ENCODE measurements around the gene GPR75.

GPR75 gene

DNA sequence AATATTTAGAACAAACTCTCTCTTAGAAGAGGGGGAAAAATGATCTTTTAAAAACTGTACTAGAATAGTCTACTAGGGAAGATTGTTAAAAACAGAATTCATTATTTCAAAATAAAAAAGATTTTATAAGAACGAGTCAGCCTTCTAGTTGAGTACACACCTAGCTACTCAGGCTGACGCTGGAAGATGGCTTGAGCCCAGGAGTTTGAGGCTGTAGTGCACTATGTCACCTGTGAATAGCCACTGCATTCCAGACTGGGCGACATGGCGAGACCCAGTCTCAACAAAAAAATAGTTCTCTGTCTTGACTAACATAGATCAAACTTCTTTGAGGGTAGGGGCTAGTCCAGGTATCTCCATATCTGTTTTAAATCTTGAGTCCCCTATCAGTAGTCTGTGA lies 39.1 kb downstream of the GPR75 start:
- no peak for TF ChIP-seq EGR1 (IDR thresholded peaks at IDR 0.05)
- TF ChIP-seq ZBTB7A (IDR thresholded peaks at IDR 0.05; ENCODE audit: low read depth), result no peak
- no peak for TF ChIP-seq NFIC (IDR thresholded peaks at IDR 0.05)
- TF ChIP-seq YY1 (IDR thresholded peaks at IDR 0.05; ENCODE audit: low read depth), result no peak
- no peak for TF ChIP-seq TCF12 (IDR thresholded peaks at IDR 0.05; ENCODE audit: low read depth)
- no peak for TF ChIP-seq RAD21 (IDR thresholded peaks at IDR 0.05; ENCODE audit: low read depth)
- TF ChIP-seq FOXM1 (IDR thresholded peaks at IDR 0.05; ENCODE audit: borderline replicate concordance, low read depth), result no peak
- TF ChIP-seq, protein P1, sequence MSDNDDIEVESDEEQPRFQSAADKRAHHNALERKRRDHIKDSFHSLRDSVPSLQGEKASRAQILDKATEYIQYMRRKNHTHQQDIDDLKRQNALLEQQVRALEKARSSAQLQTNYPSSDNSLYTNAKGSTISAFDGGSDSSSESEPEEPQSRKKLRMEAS (IDR thresholded peaks at IDR 0.05), result no peak
- TF ChIP-seq TAF1 (IDR thresholded peaks at IDR 0.05; ENCODE audit: low read depth), result no peak
- TF ChIP-seq EP300 (IDR thresholded peaks at IDR 0.05; ENCODE audit: borderline replicate concordance), result no peak
- no peak for TF ChIP-seq REST (IDR thresholded peaks at IDR 0.05; ENCODE audit: low read depth)
- no peak for TF ChIP-seq CEBPB (IDR thresholded peaks at IDR 0.05)
- TF ChIP-seq, protein P2, sequence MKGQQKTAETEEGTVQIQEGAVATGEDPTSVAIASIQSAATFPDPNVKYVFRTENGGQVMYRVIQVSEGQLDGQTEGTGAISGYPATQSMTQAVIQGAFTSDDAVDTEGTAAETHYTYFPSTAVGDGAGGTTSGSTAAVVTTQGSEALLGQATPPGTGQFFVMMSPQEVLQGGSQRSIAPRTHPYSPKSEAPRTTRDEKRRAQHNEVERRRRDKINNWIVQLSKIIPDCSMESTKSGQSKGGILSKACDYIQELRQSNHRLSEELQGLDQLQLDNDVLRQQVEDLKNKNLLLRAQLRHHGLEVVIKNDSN (IDR thresholded peaks at IDR 0.05), result no peak
- TF ChIP-seq CREB1 (IDR thresholded peaks at IDR 0.05; ENCODE audit: low read depth), result no peak
- TF ChIP-seq TEAD4 (IDR thresholded peaks at IDR 0.05), result no peak

DNA sequence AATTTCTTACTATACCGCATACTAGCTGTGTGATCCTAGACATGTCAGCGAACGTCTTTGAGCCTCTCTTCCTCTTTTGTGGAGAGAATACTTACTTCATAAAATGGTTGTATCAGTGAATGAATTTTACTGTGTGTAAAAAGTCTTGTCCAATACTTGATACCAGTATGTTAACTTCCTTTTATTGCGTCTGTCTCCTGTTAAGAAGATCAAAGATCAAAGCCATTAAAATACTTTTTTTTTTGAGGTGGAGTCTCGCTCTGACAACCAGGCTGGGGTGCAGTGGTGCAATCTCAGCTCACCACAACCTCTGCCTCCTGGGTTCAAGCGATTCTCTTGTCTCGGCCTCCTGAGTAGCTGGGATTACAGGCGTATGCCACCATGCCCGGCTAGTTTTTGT lies 39.7 kb downstream of the GPR75 start:
- TF ChIP-seq YY1 (IDR thresholded peaks at IDR 0.05; ENCODE audit: low read depth), result no peak
- TF ChIP-seq FOXM1 (IDR thresholded peaks at IDR 0.05; ENCODE audit: borderline replicate concordance, low read depth), result no peak
- TF ChIP-seq NFIC (IDR thresholded peaks at IDR 0.05), result no peak
- no peak for TF ChIP-seq ZBTB7A (IDR thresholded peaks at IDR 0.05; ENCODE audit: low read depth)
- TF ChIP-seq EP300 (IDR thresholded peaks at IDR 0.05; ENCODE audit: borderline replicate concordance), result no peak

DNA sequence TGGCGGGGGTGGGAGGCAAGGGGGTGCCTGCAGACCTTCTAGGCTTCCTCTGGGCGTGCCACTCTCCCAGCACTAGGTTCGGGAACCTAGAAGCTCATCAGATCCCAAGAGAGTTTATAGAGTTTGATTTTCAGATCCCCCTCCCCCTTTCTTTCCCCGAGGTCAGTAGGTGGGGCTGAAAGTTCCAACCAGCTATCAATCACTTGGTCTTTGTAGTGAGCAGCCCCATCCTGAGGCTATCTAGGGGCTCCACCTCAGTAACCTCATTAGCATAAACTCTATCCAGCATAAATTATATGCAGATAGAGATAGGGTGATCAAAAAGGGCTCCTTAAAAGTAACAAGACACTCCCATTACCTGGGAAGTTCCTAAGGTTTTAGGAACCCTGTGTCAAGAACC lies 40.1 kb downstream of the GPR75 start:
- no peak for TF ChIP-seq CEBPB (IDR thresholded peaks at IDR 0.05)
- no peak for TF ChIP-seq TEAD4 (IDR thresholded peaks at IDR 0.05)
- no peak for TF ChIP-seq TAF1 (IDR thresholded peaks at IDR 0.05; ENCODE audit: low read depth)
- TF ChIP-seq FOXM1 (IDR thresholded peaks at IDR 0.05; ENCODE audit: borderline replicate concordance, low read depth), result no peak
- TF ChIP-seq CREB1 (IDR thresholded peaks at IDR 0.05; ENCODE audit: low read depth), result no peak
- TF ChIP-seq, protein P1 (IDR thresholded peaks at IDR 0.05), result no peak
- TF ChIP-seq TCF12 (IDR thresholded peaks at IDR 0.05; ENCODE audit: low read depth), result no peak

- TF ChIP-seq TAF1 (IDR thresholded peaks at IDR 0.05; ENCODE audit: low read depth) (no peak), TCF12 (IDR thresholded peaks at IDR 0.05; ENCODE audit: low read depth) (no peak), EGR1 (IDR thresholded peaks at IDR 0.05) (no peak), EP300 (IDR thresholded peaks at IDR 0.05; ENCODE audit: borderline replicate concordance) (no peak), NFIC (IDR thresholded peaks at IDR 0.05) (no peak)
- TF ChIP-seq, protein P1 (IDR thresholded peaks at IDR 0.05), result no peak
- TF ChIP-seq, protein P2 (IDR thresholded peaks at IDR 0.05), result no peak
Observed at GRCh38 chr2:53818854-53819435, 40.8 kb downstream of the GPR75 start.

- TF ChIP-seq YY1 (IDR thresholded peaks at IDR 0.05; ENCODE audit: low read depth), result no peak
- no peak for TF ChIP-seq NFIC (IDR thresholded peaks at IDR 0.05)
- no peak for TF ChIP-seq CEBPB (IDR thresholded peaks at IDR 0.05)
- TF ChIP-seq, protein P2 (IDR thresholded peaks at IDR 0.05), result no peak
- no peak for TF ChIP-seq TEAD4 (IDR thresholded peaks at IDR 0.05)
- TF ChIP-seq TCF12 (IDR thresholded peaks at IDR 0.05; ENCODE audit: low read depth), result no peak
- TF ChIP-seq FOXM1 (IDR thresholded peaks at IDR 0.05; ENCODE audit: borderline replicate concordance, low read depth), result no peak
- no peak for TF ChIP-seq REST (IDR thresholded peaks at IDR 0.05; ENCODE audit: low read depth)
- TF ChIP-seq, protein P1 (IDR thresholded peaks at IDR 0.05), result no peak
- no peak for TF ChIP-seq EP300 (IDR thresholded peaks at IDR 0.05; ENCODE audit: borderline replicate concordance)
- TF ChIP-seq ZBTB7A (IDR thresholded peaks at IDR 0.05; ENCODE audit: low read depth), result no peak
- no peak for TF ChIP-seq TAF1 (IDR thresholded peaks at IDR 0.05; ENCODE audit: low read depth)
- no peak for TF ChIP-seq RAD21 (IDR thresholded peaks at IDR 0.05; ENCODE audit: low read depth)
- TF ChIP-seq EGR1 (IDR thresholded peaks at IDR 0.05), result no peak
- no peak for TF ChIP-seq CREB1 (IDR thresholded peaks at IDR 0.05; ENCODE audit: low read depth)
Observed at GRCh38 chr2:53813151-53813550, 46.6 kb downstream of the GPR75 start.

Data from Ishikawa (cell line).